TTC549 (cell line): ENCODE data around the gene MCF2L.

Experiments
- FAIRE-seq: peaks from 2 replicates; lab custom pipeline; 2012; peaks lifted over from hg19 to GRCh38; lab: Jason Lieb, UNC

MCF2L gene

GRCh38 chr13:113116206-113116800 lies 147.3 kb downstream of the MCF2L start:
- FAIRE-seq: no peak

GRCh38 chr13:113116871-113117271 lies 147.9 kb downstream of the MCF2L start:
- no peak for FAIRE-seq

GRCh38 chr13:113117335-113117872 lies 148.4 kb downstream of the MCF2L start:
- FAIRE-seq: no peak

GRCh38 chr13:113117911-113118260 lies 148.9 kb downstream of the MCF2L start:
- no peak for FAIRE-seq

- FAIRE-seq: no peak
Observed at GRCh38 chr13:113118261-113119021, 149.4 kb downstream of the MCF2L start.

- no peak for FAIRE-seq
Observed at GRCh38 chr13:113119166-113119821, 150.3 kb downstream of the MCF2L start.

- FAIRE-seq: no peak
Observed at GRCh38 chr13:113119822-113120189, 150.8 kb downstream of the MCF2L start.

GRCh38 chr13:113120300-113121182 lies 151.5 kb downstream of the MCF2L start:
- FAIRE-seq: no peak

GRCh38 chr13:113121183-113121927 lies 152.3 kb downstream of the MCF2L start:
- FAIRE-seq: no peak

- no peak for FAIRE-seq
Observed at GRCh38 chr13:113121928-113122471, 153.0 kb downstream of the MCF2L start.

- FAIRE-seq: no peak
Observed at GRCh38 chr13:113122550-113123225, 153.7 kb downstream of the MCF2L start, which contains the start of gene F10. Gene F10, plus strand, starts transcription at chr13:113122799. Its CDS starts 57 bp downstream, at chr13:113122856.

GRCh38 chr13:113123226-113124201 lies 154.5 kb downstream of the MCF2L start:
- no peak for FAIRE-seq

GRCh38 chr13:113124211-113124970 lies 155.4 kb downstream of the MCF2L start:
- no peak for FAIRE-seq

- FAIRE-seq: no peak
Observed at GRCh38 chr13:113125506-113126264, 156.7 kb downstream of the MCF2L start.

GRCh38 chr13:113126265-113127150 lies 157.5 kb downstream of the MCF2L start:
- no peak for FAIRE-seq

GRCh38 chr13:113129480-113129879 lies 160.5 kb downstream of the MCF2L start:
- FAIRE-seq: no peak
